ENCODE data around the gene MITF. TPM values are rescaled to one million over a fixed set of nuclear protein-coding genes. Genes with fewer than 3 reads are reported as not detected.

The MITF gene
- total RNA-seq, 2 experiments from 2014 or later, result 0.10 TPM; not detected in 1

DNA sequence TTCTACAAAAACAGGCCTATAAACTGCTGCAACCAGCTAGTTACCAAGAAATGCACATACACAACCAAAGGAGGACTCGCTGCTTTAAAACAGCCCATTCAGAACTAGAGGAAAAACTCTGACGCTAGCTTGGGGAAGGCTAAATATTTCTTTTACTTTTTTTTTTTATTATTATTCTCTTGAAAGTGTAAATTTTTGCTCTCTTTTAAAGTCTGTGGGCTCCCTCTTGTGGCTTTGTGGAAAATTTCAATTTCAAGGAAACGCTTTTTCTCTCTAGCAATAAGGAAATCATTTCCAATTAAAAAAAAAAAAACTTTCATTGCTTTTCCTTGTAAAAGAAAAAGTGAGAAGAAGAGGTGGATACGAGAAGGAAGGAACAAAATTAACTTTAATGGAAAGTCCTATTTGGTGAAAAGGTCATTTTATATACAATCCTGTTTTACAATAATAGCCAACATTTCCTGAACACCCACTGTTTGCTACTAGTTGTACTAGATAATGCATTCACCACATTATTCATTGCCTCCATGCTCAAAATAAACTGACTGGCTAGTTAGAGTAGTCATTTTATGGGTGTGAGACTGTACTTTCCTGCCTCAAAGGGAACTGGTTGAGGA lies 209.1 kb downstream of the MITF start:
- Mint-ChIP-seq H3K9me3 (no peaks in the 10 kb centered on the region), H3K27ac (no peak overlapping the region), H3K4me3 (no peak overlapping the region), H3K27me3 (peaks cover 2% of the 10 kb centered on the region), H3K4me1 (no peaks in the 10 kb centered on the region), H3K36me3 (ENCODE audit: low read depth) (no peaks in the 10 kb centered on the region)
- no peak for DNase-seq
- CTCF ChIA-PET, result interaction anchor here (1.1 kb wide), 1 partner anchor 793 kb away, joined by 7 read pairs; no protein-coding TSS in a partner anchor
- POLR2A ChIA-PET, result no interaction called here

GRCh38 chr3:69951616-69952015 lies 212.4 kb downstream of the MITF start:
- DNase-seq, result no peak
- CTCF ChIA-PET, result no interaction called here
- H3K36me3 Mint-ChIP-seq (ENCODE audit: low read depth), result no peaks in the 10 kb centered on the region
- POLR2A ChIA-PET, result no interaction called here
- no peaks in the 10 kb centered on the region for H3K9me3 Mint-ChIP-seq
- H3K4me1 Mint-ChIP-seq, result no peaks in the 10 kb centered on the region
- H3K27ac Mint-ChIP-seq, result no peak overlapping the region
- peaks cover 2% of the 10 kb centered on the region for H3K27me3 Mint-ChIP-seq
- H3K4me3 Mint-ChIP-seq, result no peak overlapping the region

DNA sequence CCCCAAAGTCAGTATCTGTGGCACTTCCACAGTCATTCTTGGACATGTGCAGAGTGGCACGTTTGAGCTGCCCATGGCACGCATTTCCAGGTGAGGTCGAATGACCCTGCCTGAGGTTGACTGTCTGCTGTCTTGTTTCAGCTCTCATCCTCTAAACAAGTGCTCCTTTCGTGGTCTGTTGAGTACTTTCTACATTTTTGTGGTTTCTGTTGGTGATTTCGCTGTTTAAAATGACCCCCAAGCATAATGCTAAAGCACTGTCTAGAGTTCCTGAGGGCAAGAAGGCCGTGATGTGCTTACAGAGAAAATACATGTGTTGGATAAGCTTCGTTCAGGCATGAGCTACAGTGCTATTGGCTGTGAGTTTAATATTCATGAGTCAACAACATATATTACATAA lies 220.3 kb downstream of the MITF start:
- Mint-ChIP-seq H3K4me1 (no peaks in the 10 kb centered on the region), H3K9me3 (no peaks in the 10 kb centered on the region), H3K36me3 (ENCODE audit: low read depth) (no peaks in the 10 kb centered on the region), H3K4me3 (no peak overlapping the region), H3K27ac (no peak overlapping the region), H3K27me3 (no peaks in the 10 kb centered on the region)
- DNase-seq, result no peak
- POLR2A ChIA-PET, result no interaction called here
- CTCF ChIA-PET, result no interaction called here

- CTCF ChIA-PET, result interaction anchor here (0.6 kb wide), 2 partner anchors 1378 to 1507 kb away, joined by 3 to 4 read pairs; no protein-coding TSS in a partner anchor
- Mint-ChIP-seq H3K36me3 (ENCODE audit: low read depth) (no peaks in the 10 kb centered on the region), H3K4me1 (no peaks in the 10 kb centered on the region), H3K27me3 (no peaks in the 10 kb centered on the region), H3K9me3 (no peaks in the 10 kb centered on the region), H3K4me3 (no peak overlapping the region), H3K27ac (no peak overlapping the region)
- POLR2A ChIA-PET, result no interaction called here
- DNase-seq, result no peak
These were observed 222.6 kb downstream of the MITF start for GRCh38 chr3:69961706-69962439.

GRCh38 chr3:69963643-69964042 lies 224.4 kb downstream of the MITF start:
- CTCF ChIA-PET, result interaction anchor here (0.6 kb wide), 1 partner anchor 955 kb away, joined by 3 read pairs; no protein-coding TSS in a partner anchor
- DNase-seq, result no peak
- Mint-ChIP-seq H3K27me3 (no peaks in the 10 kb centered on the region), H3K27ac (no peak overlapping the region), H3K4me1 (no peaks in the 10 kb centered on the region), H3K36me3 (ENCODE audit: low read depth) (no peaks in the 10 kb centered on the region), H3K9me3 (no peaks in the 10 kb centered on the region), H3K4me3 (no peak overlapping the region)
- POLR2A ChIA-PET, result no interaction called here

DNA sequence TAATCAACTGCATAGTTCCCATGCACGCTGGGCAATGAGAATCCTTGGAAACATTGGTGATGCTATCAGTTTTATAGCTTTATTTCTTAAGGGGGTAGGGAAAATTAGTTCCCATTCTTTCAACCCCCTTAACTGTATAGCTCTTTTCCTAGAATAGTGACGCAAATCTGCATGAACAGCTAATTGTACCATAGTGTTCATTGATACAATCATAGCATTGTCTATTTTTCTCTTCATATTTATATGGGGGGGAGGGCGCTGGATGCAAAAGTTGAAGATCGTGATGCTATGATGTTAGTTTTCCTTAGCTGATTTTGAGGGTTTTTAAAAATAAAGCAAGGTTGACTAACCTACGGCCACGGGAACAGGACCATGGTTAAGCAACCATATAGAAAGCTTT lies 227.9 kb downstream of the MITF start:
- Mint-ChIP-seq H3K4me1 (no peaks in the 10 kb centered on the region), H3K27ac (no peak overlapping the region), H3K27me3 (peaks cover 2% of the 10 kb centered on the region), H3K9me3 (no peaks in the 10 kb centered on the region), H3K4me3 (no peak overlapping the region), H3K36me3 (ENCODE audit: low read depth) (no peaks in the 10 kb centered on the region)
- CTCF ChIA-PET, result no interaction called here
- POLR2A ChIA-PET, result no interaction called here
- DNase-seq, result no peak

DNA sequence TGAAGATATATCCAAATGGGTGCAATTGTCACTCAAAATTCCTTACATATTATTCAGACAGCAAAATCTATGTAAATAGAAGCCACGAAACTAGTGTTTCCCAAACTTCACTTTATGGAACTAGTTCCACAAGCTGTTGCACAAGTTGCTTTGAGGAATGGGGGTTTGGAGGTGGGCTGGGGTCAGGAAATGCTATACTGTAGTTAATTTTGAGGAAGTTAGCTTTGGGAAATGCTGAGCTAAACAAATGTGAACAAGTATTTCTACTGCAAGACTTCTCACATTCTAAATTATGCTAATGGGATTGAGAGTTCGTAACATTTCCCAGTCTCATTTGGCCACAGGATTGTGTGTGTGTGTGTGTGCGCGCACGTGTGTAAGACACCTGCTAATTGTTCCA lies 231.6 kb downstream of the MITF start:
- Mint-ChIP-seq H3K27me3 (peaks cover 2% of the 10 kb centered on the region), H3K4me3 (no peak overlapping the region), H3K9me3 (peaks cover 2% of the 10 kb centered on the region), H3K4me1 (no peaks in the 10 kb centered on the region), H3K27ac (no peak overlapping the region), H3K36me3 (ENCODE audit: low read depth) (no peaks in the 10 kb centered on the region)
- CTCF ChIA-PET, result no interaction called here
- POLR2A ChIA-PET, result no interaction called here
- DNase-seq, result no peak

GRCh38 chr3:69972672-69973071 lies 233.4 kb downstream of the MITF start:
- ChIA-PET CTCF (no interaction called here), POLR2A (no interaction called here)
- no peak for DNase-seq
- H3K4me3 Mint-ChIP-seq, result no peak overlapping the region
- H3K4me1 Mint-ChIP-seq, result no peaks in the 10 kb centered on the region
- no peak overlapping the region for H3K27ac Mint-ChIP-seq
- H3K36me3 Mint-ChIP-seq (ENCODE audit: low read depth), result no peaks in the 10 kb centered on the region
- peaks cover 2% of the 10 kb centered on the region for H3K9me3 Mint-ChIP-seq
- peaks cover 2% of the 10 kb centered on the region for H3K27me3 Mint-ChIP-seq

- Mint-ChIP-seq H3K27ac (no peak overlapping the region), H3K9me3 (peaks cover 5% of the 10 kb centered on the region), H3K4me1 (no peaks in the 10 kb centered on the region), H3K27me3 (peaks cover 2% of the 10 kb centered on the region), H3K36me3 (ENCODE audit: low read depth) (no peaks in the 10 kb centered on the region), H3K4me3 (no peak overlapping the region)
- POLR2A ChIA-PET, result no interaction called here
- DNase-seq, result no peak
- CTCF ChIA-PET, result no interaction called here
These were observed 236.8 kb downstream of the MITF start for GRCh38 chr3:69976021-69976420.

- Mint-ChIP-seq H3K4me3 (no peak overlapping the region), H3K27me3 (no peaks in the 10 kb centered on the region), H3K9me3 (no peaks in the 10 kb centered on the region), H3K36me3 (ENCODE audit: low read depth) (no peaks in the 10 kb centered on the region), H3K4me1 (no peaks in the 10 kb centered on the region), H3K27ac (no peak overlapping the region)
- CTCF ChIA-PET, result no interaction called here
- POLR2A ChIA-PET, result no interaction called here
- no peak for DNase-seq
These were observed 244.4 kb downstream of the MITF start for GRCh38 chr3:69983546-69984265.

DNA sequence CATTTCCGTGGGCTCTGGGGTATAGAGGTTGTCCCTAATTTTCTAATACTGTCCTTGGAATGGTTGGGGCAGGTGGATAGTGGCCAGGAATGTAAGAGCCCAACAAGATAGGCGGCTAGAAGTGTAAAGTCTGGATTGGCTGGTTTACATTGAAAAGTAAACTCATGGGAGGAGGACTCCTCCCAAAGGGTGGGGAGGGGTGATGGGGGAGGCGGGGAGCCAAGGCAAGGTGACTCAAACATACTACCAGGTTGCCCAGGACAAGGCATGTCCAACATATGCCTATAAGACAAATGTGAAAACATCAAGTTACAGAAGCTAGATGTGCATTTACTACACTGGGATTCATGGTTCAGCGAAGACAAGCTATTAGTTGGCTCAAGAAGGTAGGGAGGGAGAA lies 246.0 kb downstream of the MITF start:
- H3K36me3 Mint-ChIP-seq (ENCODE audit: low read depth), result no peaks in the 10 kb centered on the region
- ChIA-PET CTCF (no interaction called here), POLR2A (no interaction called here)
- no peak overlapping the region for H3K27ac Mint-ChIP-seq
- H3K4me3 Mint-ChIP-seq, result no peak overlapping the region
- no peak for DNase-seq
- H3K27me3 Mint-ChIP-seq, result no peaks in the 10 kb centered on the region
- H3K9me3 Mint-ChIP-seq, result no peaks in the 10 kb centered on the region
- no peaks in the 10 kb centered on the region for H3K4me1 Mint-ChIP-seq

DNA sequence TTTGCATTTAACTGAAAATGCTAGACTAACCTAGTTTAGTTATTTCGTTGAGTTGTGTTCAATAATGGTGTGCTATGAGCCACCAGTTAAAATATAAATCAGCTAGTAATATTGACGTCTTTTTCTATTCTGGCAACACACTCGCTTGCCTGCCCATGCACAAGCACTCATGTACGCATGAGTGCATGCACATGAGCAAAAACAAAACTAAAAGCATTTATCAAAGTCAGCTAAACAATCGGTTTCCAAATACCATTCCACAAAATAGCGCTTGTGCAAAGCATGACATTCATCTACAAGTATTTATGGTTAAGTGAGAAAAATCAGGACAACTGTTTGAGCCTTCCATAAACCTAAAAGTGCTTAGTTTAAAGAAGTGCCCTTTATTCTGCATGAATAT lies 247.2 kb downstream of the MITF start:
- Mint-ChIP-seq H3K27me3 (no peaks in the 10 kb centered on the region), H3K27ac (no peak overlapping the region), H3K4me3 (no peak overlapping the region), H3K4me1 (no peaks in the 10 kb centered on the region), H3K36me3 (ENCODE audit: low read depth) (no peaks in the 10 kb centered on the region), H3K9me3 (no peaks in the 10 kb centered on the region)
- ChIA-PET POLR2A (no interaction called here), CTCF (no interaction called here)
- no peak for DNase-seq

DNA sequence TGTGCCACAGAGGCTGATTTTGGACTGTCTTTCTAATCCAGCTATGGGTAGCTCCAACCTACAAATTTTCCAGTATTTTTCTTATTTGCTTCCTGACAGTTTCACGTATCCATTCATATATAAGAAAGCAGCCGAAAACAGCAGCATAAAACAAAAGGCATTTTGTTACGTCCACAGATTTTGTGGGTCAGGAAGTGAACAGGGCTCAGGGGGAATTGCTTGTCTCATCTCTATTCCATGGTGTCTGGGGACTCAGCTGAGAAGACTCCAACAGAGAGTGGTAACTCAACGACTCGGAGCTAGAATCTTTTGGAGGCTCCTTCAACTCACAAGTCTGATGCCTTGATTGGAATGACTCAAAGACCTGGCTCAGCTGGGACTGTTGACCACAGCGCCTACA lies 248.6 kb downstream of the MITF start:
- CTCF ChIA-PET, result no interaction called here

More for the DNA sequence above, 248.6 kb downstream of the MITF start:
- H3K27me3 Mint-ChIP-seq, result no peaks in the 10 kb centered on the region
- POLR2A ChIA-PET, result no interaction called here
- no peak overlapping the region for H3K27ac Mint-ChIP-seq
- H3K4me1 Mint-ChIP-seq, result no peaks in the 10 kb centered on the region
- no peaks in the 10 kb centered on the region for H3K9me3 Mint-ChIP-seq
- no peak for DNase-seq
- no peaks in the 10 kb centered on the region for H3K36me3 Mint-ChIP-seq (ENCODE audit: low read depth)
- H3K4me3 Mint-ChIP-seq, result no peak overlapping the region
